ENCODE results near the gene MRPL44. TPM values are rescaled to one million over a fixed set of nuclear protein-coding genes. Genes with fewer than 3 reads are reported as not detected.

Gene MRPL44
- total RNA-seq, 2 donors from 2014 or later: 21.8 to 43.7 TPM

DNA sequence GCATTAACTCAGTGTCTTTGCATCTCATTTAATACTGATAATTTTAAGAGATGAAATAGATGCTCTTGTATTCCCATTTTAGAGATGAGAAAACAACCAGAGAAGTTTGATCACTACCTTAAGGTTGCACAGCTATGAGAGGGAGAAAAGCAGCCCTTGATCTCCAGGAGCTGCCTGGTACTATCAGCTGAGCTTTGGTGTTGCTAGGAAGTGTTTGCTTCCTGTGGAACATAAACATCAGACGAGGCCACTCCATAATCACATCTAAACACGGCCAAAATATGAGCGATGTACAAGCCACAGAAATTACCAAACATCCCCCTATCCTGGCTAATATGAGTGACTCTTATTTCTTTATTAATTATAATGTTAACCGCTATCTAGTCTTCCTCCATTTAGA, 11.5 kb upstream of the MRPL44 start:
- TF ChIP-seq, protein P1, sequence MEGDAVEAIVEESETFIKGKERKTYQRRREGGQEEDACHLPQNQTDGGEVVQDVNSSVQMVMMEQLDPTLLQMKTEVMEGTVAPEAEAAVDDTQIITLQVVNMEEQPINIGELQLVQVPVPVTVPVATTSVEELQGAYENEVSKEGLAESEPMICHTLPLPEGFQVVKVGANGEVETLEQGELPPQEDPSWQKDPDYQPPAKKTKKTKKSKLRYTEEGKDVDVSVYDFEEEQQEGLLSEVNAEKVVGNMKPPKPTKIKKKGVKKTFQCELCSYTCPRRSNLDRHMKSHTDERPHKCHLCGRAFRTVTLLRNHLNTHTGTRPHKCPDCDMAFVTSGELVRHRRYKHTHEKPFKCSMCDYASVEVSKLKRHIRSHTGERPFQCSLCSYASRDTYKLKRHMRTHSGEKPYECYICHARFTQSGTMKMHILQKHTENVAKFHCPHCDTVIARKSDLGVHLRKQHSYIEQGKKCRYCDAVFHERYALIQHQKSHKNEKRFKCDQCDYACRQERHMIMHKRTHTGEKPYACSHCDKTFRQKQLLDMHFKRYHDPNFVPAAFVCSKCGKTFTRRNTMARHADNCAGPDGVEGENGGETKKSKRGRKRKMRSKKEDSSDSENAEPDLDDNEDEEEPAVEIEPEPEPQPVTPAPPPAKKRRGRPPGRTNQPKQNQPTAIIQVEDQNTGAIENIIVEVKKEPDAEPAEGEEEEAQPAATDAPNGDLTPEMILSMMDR (IDR thresholded peaks at IDR 0.05): no peak
- Histone ChIP-seq H3K27me3 (no peaks in the 10 kb centered on the region), H3K4me3 (no peak overlapping the region), H3K27ac (no peak overlapping the region), H3K9me3 (no peaks in the 10 kb centered on the region), H3K36me3 (no peaks in the 10 kb centered on the region), H3K4me1 (peaks cover 0 to 36% of the 10 kb centered on the region in 2 donors)
- DNase-seq (ENCODE audit: low spot score): no peak

DNA sequence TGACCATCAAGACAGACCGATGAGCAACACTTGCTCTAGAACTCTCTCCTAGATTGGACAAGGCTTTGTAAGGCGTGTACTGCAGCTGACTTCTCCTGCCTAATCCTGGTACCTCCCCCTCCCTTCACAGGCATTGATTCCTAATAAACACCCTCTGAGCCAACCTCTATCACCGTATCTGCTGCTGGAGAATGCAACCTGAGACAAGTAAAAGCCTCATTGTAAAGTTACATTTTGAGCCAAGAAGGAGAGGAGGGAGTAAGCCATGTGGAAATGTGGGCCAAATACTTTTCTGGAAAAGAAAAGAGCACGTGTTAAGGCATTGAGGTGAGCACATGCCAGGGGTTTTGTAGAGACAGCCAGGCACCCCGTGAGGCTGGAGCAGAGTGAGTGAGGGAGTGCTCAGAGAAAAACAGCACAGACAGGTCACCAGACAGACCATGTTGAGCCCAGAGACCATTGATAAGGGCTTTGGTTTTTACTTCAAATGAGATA, 9.5 kb upstream of the MRPL44 start:
- TF ChIP-seq, protein P1 (IDR thresholded peaks at IDR 0.05): no peak
- H3K9me3 ChIP-seq: no peaks in the 10 kb centered on the region
- H3K4me1 ChIP-seq: peaks cover 0 to 21% of the 10 kb centered on the region in 2 donors
- no peaks in the 10 kb centered on the region for H3K36me3 ChIP-seq
- no peaks in the 10 kb centered on the region for H3K27me3 ChIP-seq
- no peak overlapping the region for H3K27ac ChIP-seq
- DNase-seq (ENCODE audit: low spot score): no peak
- no peak overlapping the region for H3K4me3 ChIP-seq

DNA sequence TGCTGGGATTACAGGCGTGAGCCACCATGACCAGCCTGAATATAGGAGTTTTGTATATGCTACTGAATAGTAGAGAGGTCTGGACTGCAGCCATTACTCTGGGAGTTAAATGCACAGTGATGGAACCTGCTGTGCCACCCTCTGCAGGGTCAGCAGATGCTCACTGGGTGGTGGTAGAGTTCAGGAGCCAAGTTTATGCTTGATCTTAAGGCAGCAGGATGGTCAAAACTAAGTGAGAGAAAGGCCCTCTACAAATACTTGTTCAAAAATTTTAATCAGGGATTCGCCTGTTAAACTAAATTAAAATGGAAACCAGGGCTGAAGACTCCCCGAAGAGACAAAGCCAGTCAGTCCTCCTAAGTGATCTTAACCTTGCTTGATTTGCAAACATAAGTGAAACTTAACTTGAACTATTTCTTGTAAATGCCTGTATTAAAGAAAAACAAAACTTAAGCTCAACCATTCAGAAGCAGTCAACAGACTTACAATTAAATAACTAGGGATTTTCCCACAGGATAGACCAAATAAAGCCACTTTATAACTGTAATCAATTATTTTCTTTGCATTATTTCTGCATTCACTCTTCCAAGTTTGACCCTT, 7.9 kb upstream of the MRPL44 start:
- H3K27ac ChIP-seq: no peak overlapping the region
- TF ChIP-seq, protein P1 (IDR thresholded peaks at IDR 0.05): no peak
- H3K4me3 ChIP-seq: no peak overlapping the region

DNA sequence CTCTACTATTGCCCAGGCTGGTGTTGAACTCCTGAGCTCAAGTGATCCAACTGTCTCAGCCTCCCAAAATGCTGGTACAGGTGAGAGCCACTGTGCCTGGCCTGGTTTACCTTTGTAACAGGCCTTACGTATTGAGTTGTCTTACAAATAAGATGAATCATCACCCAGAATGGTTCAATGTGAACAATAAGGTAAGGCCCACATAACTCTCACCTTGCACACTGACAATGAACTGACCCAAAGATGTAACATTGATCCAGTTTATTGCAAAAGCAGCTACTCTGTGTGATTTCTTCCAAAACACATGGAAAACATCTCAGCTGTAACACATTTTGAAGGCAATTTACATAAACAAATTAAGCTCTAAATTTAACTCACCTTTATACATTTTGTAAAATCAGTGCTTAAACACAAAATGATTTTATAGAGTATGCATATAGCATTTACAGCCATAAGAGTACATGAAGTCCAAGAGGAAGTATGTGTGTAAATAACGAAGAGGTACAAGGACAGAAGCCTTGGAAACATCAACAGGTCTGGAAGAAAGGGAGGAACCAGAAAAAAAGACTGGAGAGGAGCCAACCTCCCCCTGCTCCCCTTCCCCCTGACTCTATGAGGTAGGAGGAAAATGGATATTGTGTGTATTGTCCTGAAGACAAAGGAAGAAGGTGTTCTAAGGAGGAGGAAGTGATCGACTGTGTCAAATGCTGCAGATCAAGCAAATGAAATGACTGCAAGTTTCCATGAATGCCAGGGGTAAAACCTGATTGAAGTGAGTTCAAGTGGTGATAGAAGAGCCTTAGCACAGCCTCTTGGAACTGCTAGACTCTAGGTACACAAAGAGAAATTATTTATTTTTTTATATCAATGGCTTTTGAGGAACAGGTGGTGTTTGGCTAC, 6.6 kb upstream of the MRPL44 start:
- TF ChIP-seq, protein P1 (IDR thresholded peaks at IDR 0.05): no peak
- Histone ChIP-seq H3K36me3 (no peaks in the 10 kb centered on the region), H3K27me3 (no peaks in the 10 kb centered on the region), H3K9me3 (no peaks in the 10 kb centered on the region), H3K4me3 (no peak overlapping the region), H3K27ac (no peak overlapping the region), H3K4me1 (peaks cover 0 to 4% of the 10 kb centered on the region in 2 donors)
- no peak for DNase-seq (ENCODE audit: low spot score)

More for the DNA sequence above, 7.9 kb upstream of the MRPL44 start:
- Histone ChIP-seq H3K27me3 (no peaks in the 10 kb centered on the region), H3K4me1 (peaks cover 0 to 9% of the 10 kb centered on the region in 2 donors), H3K36me3 (no peaks in the 10 kb centered on the region), H3K9me3 (no peaks in the 10 kb centered on the region)
- no peak for DNase-seq (ENCODE audit: low spot score)

DNA sequence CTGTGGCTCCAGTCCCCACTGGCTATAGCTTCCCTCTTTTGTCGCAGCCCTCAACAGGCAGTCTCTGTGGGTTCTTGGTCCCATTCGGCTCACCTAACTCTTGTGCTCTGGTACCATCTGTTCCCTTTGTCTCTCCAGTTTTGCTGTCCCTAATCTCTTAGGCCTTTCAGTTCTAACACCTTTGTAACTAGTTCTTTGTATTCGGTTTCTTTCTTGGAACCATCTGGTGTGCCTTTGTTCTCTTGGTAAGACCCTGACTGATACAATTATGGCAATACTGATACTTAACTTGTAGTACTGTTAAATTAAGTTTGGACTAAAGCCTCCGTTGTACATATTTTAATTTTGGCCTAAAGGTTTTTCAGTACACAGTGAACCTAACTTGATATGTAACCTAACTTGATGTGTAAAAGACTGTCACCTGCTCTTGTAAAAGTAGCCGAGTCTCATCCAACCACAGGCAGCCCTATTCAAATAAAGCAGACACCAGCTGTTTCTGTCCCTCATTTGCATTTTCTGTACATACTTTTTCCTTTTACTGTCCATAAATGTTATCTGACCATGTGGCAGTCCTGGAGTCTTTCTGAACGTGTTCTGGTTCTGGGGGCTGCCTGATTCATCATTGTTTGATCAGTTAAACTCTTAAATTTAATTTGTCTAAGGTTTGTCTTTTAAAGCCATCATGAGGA, 4.8 kb upstream of the MRPL44 start:
- no peaks in the 10 kb centered on the region for H3K27me3 ChIP-seq
- no peak overlapping the region for H3K4me3 ChIP-seq
- peaks cover 0 to 7% of the 10 kb centered on the region in 2 donors for H3K4me1 ChIP-seq
- no peaks in the 10 kb centered on the region for H3K9me3 ChIP-seq
- no peak for DNase-seq (ENCODE audit: low spot score)
- TF ChIP-seq, protein P1 (IDR thresholded peaks at IDR 0.05): no peak
- no peaks in the 10 kb centered on the region for H3K36me3 ChIP-seq
- H3K27ac ChIP-seq: no peak overlapping the region
